ENCODE measurements around the gene ZNF280D.

DNA sequence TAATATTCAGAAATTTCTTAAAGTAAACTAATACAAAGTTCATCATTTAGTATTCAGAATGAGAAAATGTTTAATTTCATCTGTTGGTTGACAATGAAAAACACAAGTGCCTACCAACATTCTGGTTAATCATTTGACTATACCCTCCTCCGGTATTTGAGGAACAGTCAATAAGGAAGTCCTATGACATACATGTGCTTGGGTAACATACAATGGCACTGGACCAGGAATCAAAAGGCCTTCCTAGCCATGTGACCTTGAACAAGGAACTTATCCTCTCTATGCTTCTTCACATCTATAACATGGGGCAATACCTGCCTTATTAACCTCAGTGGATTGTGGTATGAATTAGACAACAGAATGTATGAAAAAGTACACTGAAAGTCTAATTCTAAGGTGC, 65.8 kb downstream of the ZNF280D start:
- TF ChIP-seq, protein P1, sequence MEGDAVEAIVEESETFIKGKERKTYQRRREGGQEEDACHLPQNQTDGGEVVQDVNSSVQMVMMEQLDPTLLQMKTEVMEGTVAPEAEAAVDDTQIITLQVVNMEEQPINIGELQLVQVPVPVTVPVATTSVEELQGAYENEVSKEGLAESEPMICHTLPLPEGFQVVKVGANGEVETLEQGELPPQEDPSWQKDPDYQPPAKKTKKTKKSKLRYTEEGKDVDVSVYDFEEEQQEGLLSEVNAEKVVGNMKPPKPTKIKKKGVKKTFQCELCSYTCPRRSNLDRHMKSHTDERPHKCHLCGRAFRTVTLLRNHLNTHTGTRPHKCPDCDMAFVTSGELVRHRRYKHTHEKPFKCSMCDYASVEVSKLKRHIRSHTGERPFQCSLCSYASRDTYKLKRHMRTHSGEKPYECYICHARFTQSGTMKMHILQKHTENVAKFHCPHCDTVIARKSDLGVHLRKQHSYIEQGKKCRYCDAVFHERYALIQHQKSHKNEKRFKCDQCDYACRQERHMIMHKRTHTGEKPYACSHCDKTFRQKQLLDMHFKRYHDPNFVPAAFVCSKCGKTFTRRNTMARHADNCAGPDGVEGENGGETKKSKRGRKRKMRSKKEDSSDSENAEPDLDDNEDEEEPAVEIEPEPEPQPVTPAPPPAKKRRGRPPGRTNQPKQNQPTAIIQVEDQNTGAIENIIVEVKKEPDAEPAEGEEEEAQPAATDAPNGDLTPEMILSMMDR (IDR thresholded peaks at IDR 0.05; ENCODE audit: low read depth, low read length): no peak
- TF ChIP-seq, protein P2, sequence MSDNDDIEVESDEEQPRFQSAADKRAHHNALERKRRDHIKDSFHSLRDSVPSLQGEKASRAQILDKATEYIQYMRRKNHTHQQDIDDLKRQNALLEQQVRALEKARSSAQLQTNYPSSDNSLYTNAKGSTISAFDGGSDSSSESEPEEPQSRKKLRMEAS (IDR thresholded peaks at IDR 0.05; ENCODE audit: low read depth, low read length): no peak; the same call in 1 of the 2 replicates
- no peak for TF ChIP-seq POLR2A (IDR thresholded peaks at IDR 0.05; ENCODE audit: extremely low read depth, insufficient read length)

Data from NB4 (cell line).